ENCODE measurements around the gene EEFSEC. TPM values are rescaled to one million over a fixed set of nuclear protein-coding genes. Genes with fewer than 3 reads are reported as not detected.

The EEFSEC gene
- total RNA-seq, 1 experiment from 2014 or later: 14.0 TPM

GRCh38 chr3:128366136-128366535, 212.9 kb downstream of the EEFSEC start:
- DNase-seq: no peak
- no TSS peak for BruUV-seq (replicated peaks)

GRCh38 chr3:128366652-128367051, 213.4 kb downstream of the EEFSEC start:
- H3K9me3 ChIP-seq: no peaks in the 10 kb centered on the region
- H3K4me1 ChIP-seq: no peaks in the 10 kb centered on the region
- Mint-ChIP-seq H3K4me1 (ENCODE audit: low read depth, unreplicated experiment) (no peaks in the 10 kb centered on the region), H3K36me3 (ENCODE audit: insufficient read depth, unreplicated experiment) (peaks cover 7% of the 10 kb centered on the region), H3K27ac (ENCODE audit: unreplicated experiment) (no peak overlapping the region), H3K4me3 (ENCODE audit: unreplicated experiment) (no peak overlapping the region), H3K27me3 (ENCODE audit: insufficient read depth, unreplicated experiment) (no peaks in the 10 kb centered on the region), H3K9me3 (ENCODE audit: unreplicated experiment) (no peaks in the 10 kb centered on the region)
- no peak for TF ChIP-seq CTCF (IDR thresholded peaks at IDR 0.05; ENCODE audit: insufficient read depth in 1 of 2, low read depth in 1 of 2, low read length in 1 of 2, severe bottlenecking in 1 of 2, unreplicated experiment in 1 of 2)
- intact Hi-C loops (cut with micrococcal nuclease; ENCODE audit: unreplicated experiment): no loop called here
- ChIA-PET POLR2A (no interaction called here), CTCF (no interaction called here)
- no peaks in the 10 kb centered on the region for H3K27me3 ChIP-seq (replicated peaks; ENCODE audit: control insufficient read depth, insufficient read depth, low read length)
- DNase-seq: no peak
- no peak overlapping the region for H3K4me3 ChIP-seq (ENCODE audit: low read depth, low read length)
- BruUV-seq (replicated peaks): no TSS peak
- no peaks in the 10 kb centered on the region for H3K36me3 ChIP-seq (ENCODE audit: control insufficient read depth, insufficient read depth, low read length)

More at GRCh38 chr3:128366136-128366535, 212.9 kb downstream of the EEFSEC start:
- intact Hi-C loops (cut with micrococcal nuclease; ENCODE audit: unreplicated experiment): no loop called here
- Histone ChIP-seq H3K27me3 (replicated peaks; ENCODE audit: control insufficient read depth, insufficient read depth, low read length) (no peaks in the 10 kb centered on the region), H3K4me1 (peaks cover 3% of the 10 kb centered on the region), H3K36me3 (ENCODE audit: control insufficient read depth, insufficient read depth, low read length) (no peaks in the 10 kb centered on the region), H3K9me3 (no peaks in the 10 kb centered on the region), H3K4me3 (ENCODE audit: low read depth, low read length) (no peak overlapping the region)
- Mint-ChIP-seq H3K9me3 (ENCODE audit: unreplicated experiment) (no peaks in the 10 kb centered on the region), H3K4me1 (ENCODE audit: low read depth, unreplicated experiment) (peaks cover under 1% of the 10 kb centered on the region), H3K27me3 (ENCODE audit: insufficient read depth, unreplicated experiment) (no peaks in the 10 kb centered on the region), H3K27ac (ENCODE audit: unreplicated experiment) (no peak overlapping the region), H3K36me3 (ENCODE audit: insufficient read depth, unreplicated experiment) (peaks cover 7% of the 10 kb centered on the region), H3K4me3 (ENCODE audit: unreplicated experiment) (no peak overlapping the region)
- TF ChIP-seq CTCF (IDR thresholded peaks at IDR 0.05; ENCODE audit: insufficient read depth in 1 of 2, low read depth in 1 of 2, low read length in 1 of 2, severe bottlenecking in 1 of 2, unreplicated experiment in 1 of 2): no peak
- POLR2A ChIA-PET: no interaction called here
- CTCF ChIA-PET: no interaction called here

GRCh38 chr3:128367221-128367620, 213.9 kb downstream of the EEFSEC start:
- Histone ChIP-seq H3K27me3 (replicated peaks; ENCODE audit: control insufficient read depth, insufficient read depth, low read length) (no peaks in the 10 kb centered on the region), H3K36me3 (ENCODE audit: control insufficient read depth, insufficient read depth, low read length) (no peaks in the 10 kb centered on the region), H3K4me1 (no peaks in the 10 kb centered on the region), H3K9me3 (no peaks in the 10 kb centered on the region), H3K4me3 (ENCODE audit: low read depth, low read length) (no peak overlapping the region)
- H3K27ac Mint-ChIP-seq (ENCODE audit: unreplicated experiment): no peak overlapping the region
- ChIA-PET CTCF (no interaction called here), POLR2A (no interaction called here)
- no peak overlapping the region for H3K4me3 Mint-ChIP-seq (ENCODE audit: unreplicated experiment)
- no peaks in the 10 kb centered on the region for H3K9me3 Mint-ChIP-seq (ENCODE audit: unreplicated experiment)
- no peak for TF ChIP-seq CTCF (IDR thresholded peaks at IDR 0.05; ENCODE audit: insufficient read depth in 1 of 2, low read depth in 1 of 2, low read length in 1 of 2, severe bottlenecking in 1 of 2, unreplicated experiment in 1 of 2)
- no peaks in the 10 kb centered on the region for H3K27me3 Mint-ChIP-seq (ENCODE audit: insufficient read depth, unreplicated experiment)
- no TSS peak for BruUV-seq (replicated peaks)
- no peaks in the 10 kb centered on the region for H3K4me1 Mint-ChIP-seq (ENCODE audit: low read depth, unreplicated experiment)
- peaks cover 7% of the 10 kb centered on the region for H3K36me3 Mint-ChIP-seq (ENCODE audit: insufficient read depth, unreplicated experiment)
- intact Hi-C loops (cut with micrococcal nuclease; ENCODE audit: unreplicated experiment): no loop called here
- DNase-seq: no peak
